HEK293T (cell line): ENCODE data around the gene SRP14.

Experiments used
- CTCF ChIA-PET: fragments of 350-600 bp; formaldehyde crosslinking; extraction: SDS; loops from one replicate; lab custom pipeline; 2021; ENCODE audit warnings: antibody characterized with exemption, inconsistent platforms; lab: Yijun Ruan, JAX
- POLR2A ChIA-PET: fragments of 350-600 bp; formaldehyde crosslinking; extraction: SDS; loops from one replicate; lab custom pipeline; 2020; ENCODE audit warnings: antibody characterized with exemption, inconsistent platforms; lab: Yijun Ruan, JAX
- DNase-seq: peaks from one replicate; pipeline ENCODE4 v3.0.0; 2012; ENCODE audit warnings: mixed read lengths; ENCODE audit errors: extremely low spot score
- ARNT ChIP-seq: fragments of 450-650 bp; IDR thresholded peaks from 2 replicates; pipeline ENCODE4 v1.6.1; 2017; ENCODE audit warnings: mild to moderate bottlenecking
- BHLHE40 ChIP-seq: fragments of 450-650 bp; IDR thresholded peaks from 2 replicates; pipeline ENCODE4 v1.6.1; 2016; ENCODE audit warnings: mild to moderate bottlenecking, moderate library complexity, borderline replicate concordance
- CTBP1 ChIP-seq: fragments of 450-650 bp; IDR thresholded peaks from 2 replicates; pipeline ENCODE4 v1.6.1; 2016; ENCODE audit warnings: borderline replicate concordance
- ELF4 ChIP-seq: fragments of 450-650 bp; IDR thresholded peaks from 2 replicates; pipeline ENCODE4 v1.6.1; 2017; ENCODE audit warnings: antibody characterized with exemption
- FOXA1 ChIP-seq: fragments of 450-650 bp; IDR thresholded peaks from 2 replicates; pipeline ENCODE4 v1.6.1; 2016; ENCODE audit warnings: mild to moderate bottlenecking
- FOXK2 ChIP-seq: fragments of 450-650 bp; IDR thresholded peaks from 2 replicates; pipeline ENCODE4 v1.6.1; 2016; ENCODE audit warnings: mild to moderate bottlenecking
- FOXM1 ChIP-seq: fragments of 450-650 bp; IDR thresholded peaks from 2 replicates; pipeline ENCODE4 v1.6.1; 2017; ENCODE audit warnings: mild to moderate bottlenecking, borderline replicate concordance
- HDGF ChIP-seq: fragments of 450-650 bp; IDR thresholded peaks from 2 replicates; pipeline ENCODE4 v1.6.1; 2017; ENCODE audit warnings: antibody characterized with exemption, borderline replicate concordance
- L3MBTL2 ChIP-seq: fragments of 450-650 bp; conservative IDR thresholded peaks from 2 replicates; pipeline ENCODE4 v1.6.1; 2016; ENCODE audit warnings: mild to moderate bottlenecking
- LEF1 ChIP-seq: fragments of 450-650 bp; IDR thresholded peaks from 2 replicates; pipeline ENCODE4 v1.6.1; 2017; ENCODE audit warnings: mild to moderate bottlenecking, borderline replicate concordance
- NFRKB ChIP-seq: fragments of 450-650 bp; IDR thresholded peaks from 2 replicates; pipeline ENCODE4 v1.6.1; 2016; ENCODE audit warnings: mild to moderate bottlenecking, moderate library complexity
- PKNOX1 ChIP-seq: fragments of 450-650 bp; IDR thresholded peaks from 2 replicates; pipeline ENCODE4 v1.6.1; 2016
- SP1 ChIP-seq: fragments of 450-650 bp; IDR thresholded peaks from 2 replicates; pipeline ENCODE4 v1.6.1; 2017
- SUZ12 ChIP-seq: fragments of 450-650 bp; IDR thresholded peaks from 2 replicates; pipeline ENCODE4 v1.6.1; 2016; ENCODE audit warnings: mild to moderate bottlenecking
- TARDBP ChIP-seq: fragments of 450-650 bp; IDR thresholded peaks from 2 replicates; pipeline ENCODE4 v1.6.1; 2016
- ZNF384 ChIP-seq: fragments of 450-650 bp; IDR thresholded peaks from 2 replicates; pipeline ENCODE4 v1.6.1; 2016

The SRP14 gene

GRCh38 chr15:40054605-40054854, 15.5 kb upstream of the SRP14 start:
- no peak for TF ChIP-seq HDGF
- TF ChIP-seq ARNT = no peak
- TF ChIP-seq BHLHE40 = no peak
- TF ChIP-seq ELF4 = no peak
- no peak for TF ChIP-seq NFRKB
- TF ChIP-seq FOXM1 = no peak
- TF ChIP-seq ZNF384 = no peak
- no peak for TF ChIP-seq FOXA1
- ChIA-PET CTCF (interaction anchor here (0.7 to 1.0 kb wide), 2 partner anchors 12 to 52 kb away, joined by 3 read pairs; no protein-coding TSS in a partner anchor), POLR2A (interaction anchor here (1.8 to 2.2 kb wide), 2 partner anchors 42 to 44 kb away, joined by 5 to 6 read pairs; no protein-coding TSS in a partner anchor)
- no peak for DNase-seq

DNA sequence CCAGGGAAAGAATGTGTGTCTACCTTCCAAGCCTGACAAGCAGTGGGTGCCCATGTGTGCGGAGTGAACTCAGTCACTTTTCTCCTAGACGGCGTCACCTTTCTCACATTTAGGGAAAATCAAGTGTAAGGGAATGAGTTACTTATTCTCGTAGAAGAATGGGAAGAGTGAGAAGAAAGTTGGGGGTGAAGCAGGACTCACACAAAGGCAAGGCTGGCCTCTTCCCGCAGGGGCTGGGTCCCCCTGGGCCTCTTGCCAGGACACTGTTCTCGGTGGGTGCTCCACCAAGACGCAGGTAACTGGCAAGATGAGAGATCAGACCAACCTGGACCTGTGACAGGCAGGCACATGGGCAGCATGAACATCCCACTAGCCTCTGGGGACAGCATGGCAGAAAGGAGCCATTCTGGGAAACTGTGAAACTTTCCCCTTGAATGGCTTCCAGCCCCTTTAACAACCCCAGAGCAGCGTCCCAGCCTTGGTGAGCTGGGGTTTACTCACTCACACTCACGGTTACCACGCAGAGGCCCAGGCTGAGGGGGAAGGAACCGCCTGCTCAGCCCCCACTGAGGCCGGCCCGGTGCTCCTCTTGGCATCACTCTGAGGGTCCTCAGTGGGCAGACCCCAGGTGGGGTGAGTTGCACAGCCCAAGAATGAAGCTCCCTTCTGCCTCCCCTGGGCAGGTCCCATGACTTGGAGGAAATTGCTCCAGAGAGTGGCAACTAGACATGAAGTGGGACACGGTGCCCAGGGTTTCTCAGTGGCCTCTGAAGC, 15.0 kb upstream of the SRP14 start:
- no peak for DNase-seq
- CTCF ChIA-PET = interaction anchor here (0.7 to 1.0 kb wide), 2 partner anchors 13 to 53 kb away, joined by 3 read pairs; no protein-coding TSS in a partner anchor
- POLR2A ChIA-PET = interaction anchor here (1.8 to 2.2 kb wide), 2 partner anchors 43 to 45 kb away, joined by 5 to 6 read pairs; no protein-coding TSS in a partner anchor
- TF ChIP-seq NFRKB (no peak), FOXA1 (no peak), L3MBTL2 (no peak), SUZ12 (no peak), PKNOX1 (no peak), TARDBP (no peak), CTBP1 (no peak), ELF4 (no peak), ARNT (no peak)

GRCh38 chr15:40053079-40053830, 14.3 kb upstream of the SRP14 start:
- DNase-seq = no peak
- CTCF ChIA-PET = interaction anchor here (1.2 to 1.3 kb wide), 2 partner anchors 51 to 53 kb away, joined by 3 to 5 read pairs; no protein-coding TSS in a partner anchor
- POLR2A ChIA-PET = interaction anchor here (1.0 to 2.2 kb wide), 5 partner anchors 43 to 108 kb away, joined by 3 to 6 read pairs (median 4); no protein-coding TSS in a partner anchor
- no peak for TF ChIP-seq ELF4
- TF ChIP-seq FOXK2 = no peak
- no peak for TF ChIP-seq LEF1
- no peak for TF ChIP-seq FOXA1
- TF ChIP-seq ZNF384 = no peak
- no peak for TF ChIP-seq PKNOX1
- no peak for TF ChIP-seq L3MBTL2
- no peak for TF ChIP-seq SUZ12
- no peak for TF ChIP-seq NFRKB
- TF ChIP-seq FOXM1 = no peak
- no peak for TF ChIP-seq TARDBP
- no peak for TF ChIP-seq HDGF
- no peak for TF ChIP-seq ARNT
- no peak for TF ChIP-seq SP1
- no peak for TF ChIP-seq CTBP1
- TF ChIP-seq BHLHE40 = no peak

- no peak for TF ChIP-seq PKNOX1
- no peak for TF ChIP-seq BHLHE40
- no peak for TF ChIP-seq LEF1
- no peak for TF ChIP-seq FOXA1
- ChIA-PET CTCF (interaction anchor here (1.2 to 1.4 kb wide), 3 partner anchors 46 to 54 kb away, joined by 3 to 5 read pairs (median 4); no protein-coding TSS in a partner anchor), POLR2A (interaction anchor here (0.7 to 1.3 kb wide), 4 partner anchors 46 to 109 kb away, joined by 3 to 4 read pairs (median 4); no protein-coding TSS in a partner anchor)
- DNase-seq = no peak
Observed at GRCh38 chr15:40052604-40053003, 13.6 kb upstream of the SRP14 start.

DNA sequence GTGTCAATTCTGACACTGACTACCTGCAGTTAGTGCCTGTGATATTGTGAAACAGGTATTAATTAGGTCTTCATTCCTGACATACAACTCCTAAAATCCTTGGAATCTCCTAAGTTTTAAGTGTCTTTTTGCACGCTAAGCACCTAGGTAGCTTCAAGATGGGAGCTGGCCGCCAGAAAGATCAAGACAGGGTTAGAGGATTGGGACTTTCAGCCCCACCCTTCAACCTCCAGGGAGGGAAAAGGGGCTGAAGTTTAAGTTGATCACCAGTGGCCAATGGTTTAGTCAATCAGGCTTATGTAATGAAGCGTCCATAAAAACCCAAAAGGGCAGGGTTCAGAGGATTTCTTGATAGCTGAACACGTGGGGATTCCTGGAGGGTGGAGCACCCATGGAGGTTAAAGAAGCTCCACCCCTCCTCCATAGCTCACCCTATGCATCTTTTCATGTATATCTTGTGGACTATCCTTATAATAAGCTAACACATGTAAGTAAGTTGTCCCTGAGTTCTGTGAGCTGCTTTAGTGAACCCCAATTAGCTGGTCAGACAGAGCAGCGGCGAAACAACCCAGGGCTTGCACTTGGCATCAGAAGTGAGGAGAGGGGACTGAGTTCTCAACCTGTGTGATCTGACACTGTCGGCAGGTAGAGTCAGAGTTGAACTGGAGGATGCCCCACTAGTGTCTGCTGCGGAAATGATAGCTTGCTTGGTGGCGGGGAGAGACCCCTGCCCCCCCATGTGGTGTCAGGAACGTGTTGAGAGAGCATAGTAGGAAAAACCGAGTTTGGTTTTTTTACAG, 12.8 kb upstream of the SRP14 start:
- CTCF ChIA-PET = interaction anchor here (1.0 to 1.4 kb wide), 4 partner anchors 47 to 221 kb away, joined by 3 to 5 read pairs (median 4); no protein-coding TSS in a partner anchor
- TF ChIP-seq FOXK2 = no peak
- no peak for TF ChIP-seq HDGF
- TF ChIP-seq FOXM1 = no peak
- POLR2A ChIA-PET = interaction anchor here (0.7 to 1.3 kb wide), 4 partner anchors 47 to 110 kb away, joined by 3 to 4 read pairs (median 4); no protein-coding TSS in a partner anchor
- no peak for DNase-seq
